Keratinocyte (primary cell): ENCODE measurements around the gene CDON. TPM values are rescaled to one million over a fixed set of nuclear protein-coding genes. Genes with fewer than 3 reads are reported as not detected.

Source experiments
- DNase-seq: peaks from one replicate; pipeline ENCODE4 v3.0.0-alpha.2; 2011; ENCODE audit warnings: low read depth, missing footprints, low spot score
- FAIRE-seq: peaks from 2 replicates; lab custom pipeline; 2011; peaks lifted over from hg19 to GRCh38; lab: Jason Lieb, UNC
- H2AFZ ChIP-seq: 2 replicates; pipeline ENCODE4 v1.6.0; 2012; ENCODE audit warnings: low read length, control low read depth, inconsistent platforms; ENCODE audit not compliant: control insufficient read depth
- H3K27ac ChIP-seq: 2 replicates; pipeline ENCODE4 v1.5.1; 2011; ENCODE audit warnings: low read length; ENCODE audit not compliant: control insufficient read depth, insufficient read depth
- H3K27me3 ChIP-seq: 3 replicates; pipeline ENCODE4 v1.6.0; 2011; ENCODE audit warnings: low read length; ENCODE audit not compliant: control insufficient read depth, insufficient read depth; ENCODE audit errors: extremely low read depth
- H3K36me3 ChIP-seq, 2 experiments: 2 replicates in 1 of 2; 3 replicates in 1 of 2; pipeline ENCODE4 v1.5.1; 2011; ENCODE audit warnings: low read length in 2 of 2, mild to moderate bottlenecking in 1 of 2; ENCODE audit not compliant: control insufficient read depth in 2 of 2, insufficient read depth in 2 of 2; ENCODE audit errors: extremely low read depth in 1 of 2
- H3K4me1 ChIP-seq: 3 replicates; pipeline ENCODE4 v1.5.1; 2011; ENCODE audit warnings: low read length; ENCODE audit not compliant: control insufficient read depth, insufficient read depth; ENCODE audit errors: extremely low read depth
- H3K4me2 ChIP-seq: 3 replicates; pipeline ENCODE4 v1.6.0; 2011; ENCODE audit warnings: low read depth, low read length; ENCODE audit not compliant: control insufficient read depth, insufficient read depth; ENCODE audit errors: extremely low read depth
- H3K4me3 ChIP-seq, 3 experiments: fragments of 200-600 bp in 1 of 3; sonication (generic) in 1 of 3; 2 replicates in 2 of 3; 3 replicates in 1 of 3; pipeline ENCODE4 v1.5.1; 2011 to 2016; ENCODE audit warnings: low read length in 3 of 3, mild to moderate bottlenecking in 3 of 3, control low read depth in 2 of 3, inconsistent platforms in 1 of 3, low read depth in 1 of 3, mixed read lengths in 1 of 3, mixed run types in 1 of 3, moderate library complexity in 1 of 3; ENCODE audit not compliant: control insufficient read depth in 2 of 3, insufficient read depth in 2 of 3; ENCODE audit errors: extremely low read depth in 1 of 3
- H3K79me2 ChIP-seq: 2 replicates; pipeline ENCODE4 v1.6.0; 2012; ENCODE audit warnings: low read length; ENCODE audit not compliant: control insufficient read depth, insufficient read depth
- H3K9ac ChIP-seq: 3 replicates; pipeline ENCODE4 v1.6.0; 2011; ENCODE audit warnings: low read length; ENCODE audit not compliant: control insufficient read depth, insufficient read depth; ENCODE audit errors: extremely low read depth
- H3K9me1 ChIP-seq: 3 replicates; pipeline ENCODE4 v1.6.0; 2011; ENCODE audit warnings: low read length; ENCODE audit not compliant: control insufficient read depth, insufficient read depth; ENCODE audit errors: extremely low read depth
- H3K9me3 ChIP-seq: 2 replicates; pipeline ENCODE4 v1.5.1; 2012; ENCODE audit warnings: low read depth, low read length; ENCODE audit not compliant: control insufficient read depth
- H4K20me1 ChIP-seq: 3 replicates; pipeline ENCODE4 v1.6.0; 2011; ENCODE audit warnings: low read length; ENCODE audit not compliant: control insufficient read depth, insufficient read depth; ENCODE audit errors: extremely low read depth
- EZH2 ChIP-seq: IDR thresholded peaks from one replicate; pipeline ENCODE4 v1.6.1; 2012; ENCODE audit warnings: inconsistent platforms, mild to moderate bottlenecking, low read length, moderate library complexity
- dilution Hi-C: fragments of 300-500 bp; cut with MboI; formaldehyde crosslinking; loops from one replicate; pipeline ENCODE4 v1.7.0; 2020; ENCODE audit warnings: low sequenced_read_pairs; ENCODE audit not compliant: extremely low pct_ligation_motif_present
- polyA plus RNA-seq, 5 experiments: library from polyadenylated mRNA; depleted of rRNA in 3 of 5; stranded (reverse) in 3 of 5; stranded (forward) in 1 of 5; unstranded in 1 of 5; fragments of >200 nt; gene quantifications; 1 replicate in 1 of 5; 2 replicates in 3 of 5; 3 replicates in 1 of 5; pipeline versions ENCODE4 v1.2.1 to v1.2.3, GENCODE V29; 2011 to 2012; ENCODE audit warnings: missing spikeins in 2 of 5, low read depth in 1 of 5, low replicate concordance in 1 of 5
- TF ChIP-seq, protein P1 (sequence below), 3 experiments: IDR thresholded peaks in 1 of 3; conservative IDR thresholded peaks in 1 of 3; optimal IDR thresholded peaks in 1 of 3; 2 replicates in 2 of 3; 3 replicates in 1 of 3; pipeline versions ENCODE3 to v1.5.1; 2011; ENCODE audit warnings: low read length in 3 of 3, mild to moderate bottlenecking in 3 of 3, moderate library complexity in 2 of 3, control low read depth in 1 of 3, inconsistent platforms in 1 of 3; ENCODE audit not compliant: insufficient read depth in 2 of 3; ENCODE audit errors: extremely low read depth in 1 of 3

Gene CDON
- polyA plus RNA-seq, 1 donor (not counting 4 experiments of a cell fraction or from before 2014, with no cell fraction given), result 1.0 TPM

DNA sequence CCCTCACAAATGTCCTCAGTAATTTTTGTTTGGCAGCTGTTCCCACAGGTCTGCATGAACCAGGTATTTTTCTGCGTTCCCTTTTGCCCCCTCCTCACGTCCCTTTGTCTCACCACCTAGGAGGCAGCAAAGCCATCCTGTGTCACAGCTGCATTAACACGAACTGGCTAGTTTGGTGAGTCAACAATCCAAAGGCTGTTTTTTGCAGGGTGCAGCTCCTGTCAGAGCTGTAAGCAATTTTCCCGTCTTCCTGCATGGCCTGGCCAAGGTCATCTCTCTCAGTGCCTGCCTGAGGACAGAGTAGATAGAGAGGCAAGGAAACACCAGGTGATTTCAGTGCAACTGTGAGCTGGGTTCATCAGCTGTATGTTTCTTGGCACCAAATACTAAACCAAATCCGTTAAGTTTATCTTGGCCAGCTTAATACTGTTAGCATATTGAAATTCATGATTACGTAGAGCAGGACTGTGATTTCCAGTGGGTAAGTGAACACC, 137.4 kb downstream of the CDON start:
- no peak for FAIRE-seq
- Histone ChIP-seq H4K20me1 (no peaks in the 10 kb centered on the region), H3K4me2 (no peak overlapping the region), H3K9me1 (no peaks in the 10 kb centered on the region), H3K9ac (no peak overlapping the region), H3K4me1 (no peaks in the 10 kb centered on the region), H3K27ac (no peak overlapping the region), H2AFZ (no peak overlapping the region), H3K9me3 (no peaks in the 10 kb centered on the region), H3K79me2 (no peaks in the 10 kb centered on the region), H3K4me3 (no peak overlapping the region), H3K27me3 (peaks cover 8% of the 10 kb centered on the region), H3K36me3 (no peaks in the 10 kb centered on the region)
- dilution Hi-C loops, result loop anchor here (25.0 kb wide), 1 partner anchor 287 kb away; the partner anchor contains the start of genes FAM118B and RPUSD4
- DNase-seq, result no peak
- TF ChIP-seq, protein P1, sequence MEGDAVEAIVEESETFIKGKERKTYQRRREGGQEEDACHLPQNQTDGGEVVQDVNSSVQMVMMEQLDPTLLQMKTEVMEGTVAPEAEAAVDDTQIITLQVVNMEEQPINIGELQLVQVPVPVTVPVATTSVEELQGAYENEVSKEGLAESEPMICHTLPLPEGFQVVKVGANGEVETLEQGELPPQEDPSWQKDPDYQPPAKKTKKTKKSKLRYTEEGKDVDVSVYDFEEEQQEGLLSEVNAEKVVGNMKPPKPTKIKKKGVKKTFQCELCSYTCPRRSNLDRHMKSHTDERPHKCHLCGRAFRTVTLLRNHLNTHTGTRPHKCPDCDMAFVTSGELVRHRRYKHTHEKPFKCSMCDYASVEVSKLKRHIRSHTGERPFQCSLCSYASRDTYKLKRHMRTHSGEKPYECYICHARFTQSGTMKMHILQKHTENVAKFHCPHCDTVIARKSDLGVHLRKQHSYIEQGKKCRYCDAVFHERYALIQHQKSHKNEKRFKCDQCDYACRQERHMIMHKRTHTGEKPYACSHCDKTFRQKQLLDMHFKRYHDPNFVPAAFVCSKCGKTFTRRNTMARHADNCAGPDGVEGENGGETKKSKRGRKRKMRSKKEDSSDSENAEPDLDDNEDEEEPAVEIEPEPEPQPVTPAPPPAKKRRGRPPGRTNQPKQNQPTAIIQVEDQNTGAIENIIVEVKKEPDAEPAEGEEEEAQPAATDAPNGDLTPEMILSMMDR (optimal IDR thresholded peaks at IDR 0.05 in 1 of 3, IDR thresholded peaks at IDR 0.05 in 1 of 3, conservative IDR thresholded peaks at IDR 0.05 in 1 of 3; ENCODE audit: extremely low read depth in 1 of 3, insufficient read depth in 2 of 3, low read length in 3 of 3), result no peak
- no peak for TF ChIP-seq EZH2

DNA sequence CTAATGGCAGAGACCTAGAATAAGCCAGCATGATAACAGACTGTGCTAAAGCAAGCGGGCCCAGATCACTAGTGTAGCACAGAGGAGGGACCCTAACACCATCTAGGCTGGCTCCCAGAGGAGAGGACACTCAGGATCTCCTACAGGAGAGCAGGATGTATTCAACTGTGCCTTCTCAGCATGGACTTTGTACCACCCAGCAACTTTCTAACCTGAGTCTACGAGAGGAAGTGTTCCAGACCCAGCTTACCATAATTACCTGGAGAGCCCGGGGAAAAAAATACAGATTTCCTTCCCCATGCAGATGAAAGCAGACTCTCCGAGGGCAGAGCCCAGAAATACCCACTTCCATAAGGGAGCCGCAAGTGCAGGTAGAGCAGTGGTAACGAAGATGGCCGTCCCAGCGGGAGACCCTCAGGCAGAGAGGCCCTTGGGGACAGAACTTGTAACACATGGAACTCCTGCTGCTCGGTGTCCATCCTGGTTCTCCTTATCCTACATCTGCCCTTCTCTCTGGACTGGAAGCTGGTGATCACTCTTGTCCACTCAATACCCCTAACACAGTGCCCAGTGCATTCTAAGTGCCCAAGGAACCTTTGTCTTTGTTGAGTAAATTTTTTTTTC, 138.2 kb downstream of the CDON start:
- Histone ChIP-seq H3K79me2 (no peaks in the 10 kb centered on the region), H3K9ac (no peak overlapping the region), H2AFZ (no peak overlapping the region), H3K36me3 (no peaks in the 10 kb centered on the region), H3K4me3 (no peak overlapping the region), H3K9me3 (no peaks in the 10 kb centered on the region), H3K4me1 (no peaks in the 10 kb centered on the region), H3K27ac (no peak overlapping the region), H4K20me1 (no peaks in the 10 kb centered on the region), H3K27me3 (peaks cover 2% of the 10 kb centered on the region), H3K4me2 (no peak overlapping the region), H3K9me1 (no peaks in the 10 kb centered on the region)
- TF ChIP-seq EZH2, result no peak
- TF ChIP-seq, protein P1 (optimal IDR thresholded peaks at IDR 0.05 in 1 of 3, IDR thresholded peaks at IDR 0.05 in 1 of 3, conservative IDR thresholded peaks at IDR 0.05 in 1 of 3; ENCODE audit: extremely low read depth in 1 of 3, insufficient read depth in 2 of 3, low read length in 3 of 3), result no peak
- FAIRE-seq (no peak), DNase-seq (no peak)
- dilution Hi-C loops, result loop anchor here (25.0 kb wide), 1 partner anchor 288 kb away; the partner anchor contains the start of genes FAM118B and RPUSD4
